ENCODE measurements around the gene GALNT6.
"Not testable (repeated sequence)": the region's sequence is repeated elsewhere in the genome, so short reads cannot be mapped to it uniquely, and the experiment has no call there.

Gene GALNT6

DNA sequence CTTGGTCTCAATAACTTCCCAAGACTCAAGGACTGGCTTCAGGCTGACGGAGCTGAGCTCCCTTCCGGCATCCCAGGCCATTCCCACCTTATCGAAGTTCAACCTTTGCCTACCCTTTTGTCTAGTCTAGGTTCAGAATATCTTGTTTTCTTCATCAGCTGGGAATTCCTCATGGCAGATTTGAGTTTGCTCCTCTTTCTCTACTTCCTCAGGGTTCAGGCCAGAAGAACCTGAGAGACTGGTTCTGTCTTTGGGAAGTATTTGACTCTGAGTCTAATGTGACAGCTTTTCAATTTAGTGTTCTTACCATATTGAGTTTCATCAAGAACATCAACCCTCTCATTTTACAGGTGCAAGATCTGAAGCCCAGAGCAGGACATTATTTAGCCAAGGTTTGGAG is 69.3 kb downstream of the GALNT6 start:
- DNase-seq (ENCODE audit: low read depth) = no peak

GRCh38 chr12:51320695-51321320 is 70.4 kb downstream of the GALNT6 start:
- peak; percentile 56 for DNase-seq (ENCODE audit: low read depth)

GRCh38 chr12:51320311-51320694 is 70.9 kb downstream of the GALNT6 start:
- DNase-seq (ENCODE audit: low read depth) = no peak

DNA sequence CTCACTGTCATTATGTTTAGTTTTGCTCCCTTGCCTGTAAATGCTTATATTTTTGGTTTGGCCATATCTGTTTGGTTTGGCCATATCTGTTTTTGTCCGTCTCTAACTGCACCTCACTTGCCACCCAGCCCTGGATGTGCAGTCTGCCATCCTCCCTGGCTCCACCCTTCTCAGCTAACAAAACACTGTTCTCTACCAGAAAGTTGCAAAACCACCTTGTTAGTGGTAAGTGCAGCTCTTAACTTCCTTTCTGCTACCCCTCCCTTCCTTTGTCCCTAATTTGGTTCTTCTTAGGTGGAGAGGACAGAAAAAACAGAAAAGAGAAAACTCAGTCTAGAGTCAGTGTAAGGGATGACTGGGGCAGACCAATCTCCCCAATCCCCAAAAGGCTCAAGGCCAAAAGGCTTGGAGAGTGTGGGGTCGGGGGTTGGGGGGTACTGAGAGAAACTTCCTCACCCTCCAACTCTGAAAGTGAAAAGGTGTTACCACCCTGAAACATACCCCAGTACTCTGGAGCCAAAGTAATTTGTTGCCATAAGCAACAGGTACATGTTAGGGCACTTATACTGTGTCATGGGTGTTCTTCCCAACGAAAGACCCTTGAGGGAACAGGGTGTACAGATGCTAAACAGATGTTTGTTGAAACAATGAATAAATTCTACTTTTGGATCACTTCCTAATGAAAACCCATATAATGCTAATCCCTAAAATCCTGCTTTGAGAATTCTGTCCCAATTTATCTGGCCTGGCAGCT is 72.2 kb downstream of the GALNT6 start:
- no peak for DNase-seq (ENCODE audit: low read depth)

DNA sequence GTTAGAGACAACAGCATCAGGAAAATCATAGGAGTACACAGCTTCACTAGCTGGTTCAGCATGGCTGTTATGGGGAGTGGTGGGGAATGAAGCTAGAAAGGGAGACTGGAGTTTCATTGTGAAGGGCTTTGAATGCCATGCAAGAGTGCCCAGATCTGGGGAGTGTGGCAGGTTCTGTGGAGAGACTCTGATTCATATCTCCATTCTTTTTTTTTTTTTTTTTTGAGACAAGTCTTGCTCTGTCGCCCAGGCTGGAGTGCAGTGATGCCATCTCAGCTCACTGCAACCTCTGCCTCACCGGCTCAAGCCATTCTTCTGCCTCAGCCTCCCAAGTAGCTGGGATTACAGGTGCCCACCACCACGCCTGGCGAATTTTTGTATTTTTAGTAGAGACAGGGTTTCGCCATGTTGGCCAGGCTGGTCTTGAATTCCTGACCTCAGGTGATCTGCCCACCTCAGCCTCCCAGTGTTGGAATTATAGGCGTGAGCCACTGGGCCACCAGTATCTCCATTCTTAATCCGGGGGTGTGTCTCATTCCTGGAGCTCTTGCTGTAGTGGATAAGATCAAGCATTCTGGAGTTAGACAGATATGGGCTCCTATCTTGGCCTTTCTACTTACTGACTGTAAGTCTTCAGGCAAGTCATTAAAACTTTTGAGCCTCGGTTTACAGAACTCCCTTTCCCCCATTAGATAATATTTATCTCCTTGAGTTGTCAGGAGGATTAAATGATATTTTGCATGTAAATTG is 73.0 kb downstream of the GALNT6 start:
- DNase-seq (ENCODE audit: low read depth) = not testable (repeated sequence)

- DNase-seq (ENCODE audit: low read depth) = no peak
These were observed 79.8 kb downstream of the GALNT6 start for GRCh38 chr12:51311389-51311788.

GRCh38 chr12:51307655-51308593 is 83.3 kb downstream of the GALNT6 start:
- DNase-seq (ENCODE audit: low read depth) = peak; percentile 75

GRCh38 chr12:51306507-51306906 is 84.7 kb downstream of the GALNT6 start:
- DNase-seq (ENCODE audit: low read depth) = no peak

Measured in fibroblast of the conjunctiva (primary cell).